IMR-90 (cell line): ENCODE results near the gene ABTB2. TPM values are rescaled to one million over a fixed set of nuclear protein-coding genes. Genes with fewer than 3 reads are reported as not detected.

Source experiments
- ATAC-seq: fragments of 200-7000 bp; cut with Tn5 transposase; 2 replicates; pipeline ENCODE4 v1.9.1; 2020; ENCODE audit warnings: low read depth, mild to moderate bottlenecking, moderate library complexity
- BruUV-seq: library from RNA; stranded (reverse); fragments of 400-500 nt; replicated peaks from 2 replicates; lab custom pipeline; 2021; lab: Mats Ljungman, UMichigan
- CTCF ChIA-PET: fragments of 300-600 bp; formaldehyde crosslinking; extraction: SDS; loops from one replicate; lab custom pipeline; 2021; ENCODE audit warnings: antibody characterized with exemption; lab: Yijun Ruan, JAX
- POLR2A ChIA-PET: fragments of 300-600 bp; sonication (Branson Sonifier 250); formaldehyde crosslinking; loops from one replicate; lab custom pipeline; 2022; ENCODE audit warnings: antibody characterized with exemption; ENCODE audit not compliant: unreplicated experiment; lab: Charles Lee
- DNase-seq: peaks from one replicate; pipeline ENCODE4 v3.0.0; 2013
- H2AFZ ChIP-seq: replicated peaks from 2 replicates; pipeline ENCODE3; 2013; ENCODE audit warnings: low read length, mild to moderate bottlenecking; ENCODE audit not compliant: poor library complexity
- H2AK5ac ChIP-seq: 2 replicates; pipeline ENCODE4 v1.6.1; 2013; ENCODE audit warnings: low read depth, low read length, inconsistent platforms
- H2AK9ac ChIP-seq: replicated peaks from 2 replicates; pipeline ENCODE3; 2013; ENCODE audit warnings: mild to moderate bottlenecking, low read depth, low read length, moderate library complexity; ENCODE audit not compliant: poor library complexity
- H2BK120ac ChIP-seq: 2 replicates; pipeline ENCODE4 v1.6.1; 2013; ENCODE audit warnings: low read depth, low read length, inconsistent platforms
- H2BK15ac ChIP-seq: 3 replicates; pipeline ENCODE4 v1.6.1; 2013; ENCODE audit warnings: low read depth, low read length, inconsistent platforms
- H2BK20ac ChIP-seq: 2 replicates; pipeline ENCODE4 v1.6.1; 2013; ENCODE audit warnings: low read depth, mild to moderate bottlenecking, inconsistent platforms, low read length, moderate library complexity
- H2BK5ac ChIP-seq: 2 replicates; pipeline ENCODE4 v1.6.1; 2013; ENCODE audit warnings: mild to moderate bottlenecking, low read depth, low read length, inconsistent platforms; ENCODE audit not compliant: poor library complexity, severe bottlenecking
- H3K14ac ChIP-seq: replicated peaks from 2 replicates; pipeline ENCODE4 v1.6.1; 2013; ENCODE audit warnings: low read depth, low read length, inconsistent platforms
- H3K18ac ChIP-seq: 2 replicates; pipeline ENCODE4 v1.6.1; 2013; ENCODE audit warnings: low read depth, low read length, control low read depth
- H3K23ac ChIP-seq: 2 replicates; pipeline ENCODE4 v1.6.1; 2013; ENCODE audit warnings: low read depth, low read length, inconsistent platforms
- H3K27ac ChIP-seq: 2 replicates; pipeline ENCODE4 v1.5.1; 2013; ENCODE audit warnings: mild to moderate bottlenecking, control low read depth, low read length; ENCODE audit not compliant: insufficient read depth
- H3K27me3 ChIP-seq: 2 replicates; pipeline ENCODE4 v1.6.1; 2013; ENCODE audit warnings: low read length; ENCODE audit not compliant: control insufficient read depth, insufficient read depth
- H3K36me3 ChIP-seq: 2 replicates; pipeline ENCODE4 v1.6.1; 2013; ENCODE audit warnings: low read length, mixed read lengths; ENCODE audit not compliant: control insufficient read depth, insufficient read depth
- H3K4ac ChIP-seq: 2 replicates; pipeline ENCODE4 v1.6.1; 2013; ENCODE audit warnings: low read depth, low read length, inconsistent platforms
- H3K4me1 ChIP-seq: 2 replicates; pipeline ENCODE4 v1.6.1; 2013; ENCODE audit warnings: low read length, mixed read lengths; ENCODE audit not compliant: control insufficient read depth, insufficient read depth
- H3K4me2 ChIP-seq: 2 replicates; pipeline ENCODE4 v1.6.1; 2013; ENCODE audit warnings: low read depth, mild to moderate bottlenecking, control low read depth, low read length, moderate library complexity
- H3K4me3 ChIP-seq: 2 replicates; pipeline ENCODE4 v1.5.1; 2013; ENCODE audit warnings: low read depth, mild to moderate bottlenecking, control low read depth, low read length, moderate library complexity; ENCODE audit not compliant: insufficient read depth
- H3K56ac ChIP-seq: 2 replicates; pipeline ENCODE4 v1.6.1; 2013; ENCODE audit warnings: low read length, inconsistent platforms; ENCODE audit not compliant: insufficient read depth; ENCODE audit errors: extremely low read depth
- H3K79me1 ChIP-seq, 2 experiments: 2 replicates each; pipeline ENCODE4 v1.6.1; 2013; ENCODE audit warnings: low read length in 2 of 2, inconsistent platforms in 1 of 2, low read depth in 1 of 2
- H3K9ac ChIP-seq: 2 replicates; pipeline ENCODE4 v1.6.1; 2013; ENCODE audit warnings: low read depth, low read length, control low read depth
- H3K9me1 ChIP-seq: 2 replicates; pipeline ENCODE4 v1.6.1; 2013; ENCODE audit warnings: low read length, inconsistent platforms; ENCODE audit not compliant: insufficient read depth
- H3K9me3 ChIP-seq: 2 replicates; pipeline ENCODE4 v1.6.1; 2013; ENCODE audit warnings: low read length; ENCODE audit not compliant: control insufficient read depth, insufficient read depth
- H4K20me1 ChIP-seq: 2 replicates; pipeline ENCODE4 v1.6.1; 2013; ENCODE audit warnings: low read length, inconsistent platforms; ENCODE audit not compliant: insufficient read depth
- H4K5ac ChIP-seq: 2 replicates; pipeline ENCODE4 v1.6.1; 2013; ENCODE audit warnings: mild to moderate bottlenecking, low read depth, low read length, control low read depth
- H4K8ac ChIP-seq, 2 experiments: 2 replicates each; pipeline ENCODE4 v1.6.1; 2013; ENCODE audit warnings: low read depth in 2 of 2, low read length in 2 of 2, control low read depth in 1 of 2, inconsistent platforms in 1 of 2
- H4K91ac ChIP-seq: 2 replicates; pipeline ENCODE4 v1.6.1; 2013; ENCODE audit warnings: low read depth, low read length, inconsistent platforms; ENCODE audit not compliant: insufficient read depth
- BHLHE40 ChIP-seq: fragments of 150-350 bp; IDR thresholded peaks from 2 replicates; pipeline ENCODE4 v1.6.1; 2016; ENCODE audit warnings: mild to moderate bottlenecking, low read depth, low read length
- CEBPB ChIP-seq: IDR thresholded peaks from 2 replicates; pipeline ENCODE4 v1.6.1; 2012; ENCODE audit warnings: low read depth, low read length, improper control_type of control experiment
- CHD1 ChIP-seq: IDR thresholded peaks from 2 replicates; pipeline ENCODE4 v1.6.1; 2012; ENCODE audit warnings: low read depth, low read length, improper control_type of control experiment
- CTCF ChIP-seq: conservative IDR thresholded peaks from 2 replicates; pipeline ENCODE4 v1.5.1; 2012; ENCODE audit warnings: mild to moderate bottlenecking, low read depth, low read length, improper control_type of control experiment
- ELK1 ChIP-seq: fragments of 150-350 bp; IDR thresholded peaks from 2 replicates; pipeline ENCODE4 v1.6.1; 2016; ENCODE audit warnings: low read depth, mild to moderate bottlenecking, low read length, moderate library complexity, borderline replicate concordance
- FOS ChIP-seq: fragments of 150-350 bp; IDR thresholded peaks from 2 replicates; pipeline ENCODE4 v1.6.1; 2016; ENCODE audit warnings: low read depth, low read length
- MAFK ChIP-seq: IDR thresholded peaks from 2 replicates; pipeline ENCODE4 v1.6.1; 2012; ENCODE audit warnings: low read depth, low read length, improper control_type of control experiment
- MAZ ChIP-seq: IDR thresholded peaks from 2 replicates; pipeline ENCODE4 v1.6.1; 2012; ENCODE audit warnings: low read depth, mild to moderate bottlenecking, low read length, improper control_type of control experiment, moderate library complexity, borderline replicate concordance
- MXI1 ChIP-seq: IDR thresholded peaks from 2 replicates; pipeline ENCODE4 v1.6.1; 2012; ENCODE audit warnings: low read depth, mild to moderate bottlenecking, low read length, moderate library complexity, borderline replicate concordance
- NFE2L2 ChIP-seq: fragments of 150-350 bp; IDR thresholded peaks from 2 replicates; pipeline ENCODE4 v1.6.1; 2016; ENCODE audit warnings: low read depth, mild to moderate bottlenecking, low read length
- POLR2A ChIP-seq: IDR thresholded peaks from 2 replicates; pipeline ENCODE4 v1.6.1; 2012; ENCODE audit warnings: mild to moderate bottlenecking, low read depth, low read length
- RAD21 ChIP-seq: IDR thresholded peaks from 2 replicates; pipeline ENCODE4 v1.6.1; 2012; ENCODE audit warnings: low read length, improper control_type of control experiment
- RCOR1 ChIP-seq: IDR thresholded peaks from 2 replicates; pipeline ENCODE4 v1.6.1; 2012; ENCODE audit warnings: mild to moderate bottlenecking, low read length, improper control_type of control experiment; ENCODE audit not compliant: insufficient replicate concordance
- SMC3 ChIP-seq: fragments of 150-350 bp; IDR thresholded peaks from 2 replicates; pipeline ENCODE4 v1.6.1; 2016; ENCODE audit warnings: low read depth, mild to moderate bottlenecking, antibody characterized with exemption, low read length, moderate library complexity
- USF2 ChIP-seq: fragments of 150-350 bp; IDR thresholded peaks from 2 replicates; pipeline ENCODE4 v1.6.1; 2017; ENCODE audit warnings: mild to moderate bottlenecking, antibody characterized with exemption, low read length, low read depth
- WGBS, 2 experiments: methylation state at CpG; one replicate each; pipeline versions ENCODE4 v1.1.5 to v1.1.7; 2013; ENCODE audit warnings: missing lambda C conversion rate in 2 of 2; ENCODE audit not compliant: insufficient read length in 1 of 2; ENCODE audit errors: extremely low coverage in 2 of 2; 5-methylcytosine and 5-hydroxymethylcytosine counted together
- dilution Hi-C: fragments of 300-500 bp; cut with HindIII; formaldehyde crosslinking; loops from one replicate; pipeline ENCODE4 v1.14.3; 2018; ENCODE audit warnings: low sequenced_read_pairs; ENCODE audit not compliant: unreplicated experiment
- in situ Hi-C: fragments of 300-500 bp; cut with MboI; formaldehyde crosslinking; loops from 3 replicates; pipeline ENCODE4 v1.14.3; 2019; ENCODE audit warnings: low sequenced_read_pairs, inconsistent platforms, mixed read lengths
- intact Hi-C: fragments of 100-400 bp; cut with micrococcal nuclease; formaldehyde crosslinking; loops from 2 replicates; pipeline ENCODE4 v1.10.0; 2022
- polyA plus RNA-seq, 3 experiments: library from polyadenylated mRNA; depleted of rRNA; stranded (reverse); fragments of >200 nt; gene quantifications; 2 replicates each; pipeline ENCODE4 v1.2.3, GENCODE V29; 2012; ENCODE audit warnings: low replicate concordance in 1 of 3
- total RNA-seq: library from RNA; depleted of rRNA; stranded (reverse); fragments of >200 nt; gene quantifications from 2 replicates; pipeline ENCODE4 v1.2.3, GENCODE V29; 2012

ABTB2 gene
- total and polyA plus RNA-seq, 2 of the 4 experiments (the other 2 are of a cell fraction): 0.18 to 2.0 TPM

- Histone ChIP-seq H3K4me2 (peak overlapping the region; percentile 79), H2BK5ac (peak overlapping the region; percentile 14), H4K91ac (peak overlapping the region; percentile 13; the same call in 1 of the 2 replicates), H2AK5ac (peak overlapping the region; percentile 83), H3K9me1 (no peaks in the 10 kb centered on the region), H3K4me3 (peak overlapping the region; percentile 62), H3K36me3 (peaks cover 9% of the 10 kb centered on the region), H3K18ac (no peak overlapping the region), H4K20me1 (no peaks in the 10 kb centered on the region; the same call in 1 of the 2 replicates), H3K23ac (peak overlapping the region; percentile 25), H3K79me1 (peaks cover 8 to 38% of the 10 kb centered on the region in 2 experiments), H2AFZ (peak overlapping the region; percentile 96), H3K4me1 (peaks cover 2% of the 10 kb centered on the region; the same call in 1 of the 2 replicates), H2AK9ac (peak overlapping the region; percentile 97), H3K27ac (peak overlapping the region; percentile 62), H3K56ac (peak overlapping the region; percentile 45), H3K14ac (peak overlapping the region; percentile 37), H2BK15ac (no peak overlapping the region), H2BK120ac (no peak overlapping the region), H2BK20ac (no peak overlapping the region), H3K9ac (peak overlapping the region; percentile 72), H3K4ac (peak overlapping the region; percentile 65), H4K8ac (peak overlapping the region; percentile 6 to 90), H3K27me3 (no peaks in the 10 kb centered on the region), H4K5ac (peak overlapping the region; percentile 18; the same call in 1 of the 2 replicates), H3K9me3 (no peaks in the 10 kb centered on the region)
- CTCF ChIA-PET: interaction anchor here (0.7 kb wide), 1 partner anchor 8 kb away, joined by 3 read pairs; no protein-coding TSS in a partner anchor
- ATAC-seq: no peak
- WGBS, 2 experiments: 0% methylated on average over 3 of the region's 17 CpGs; no CpG with 5 or more reads in 1 of the 2 experiments
- dilution Hi-C loops: no loop called here
- DNase-seq: peak; percentile 18
- POLR2A ChIA-PET: interaction anchor here (0.9 kb wide), 1 partner anchor 9 kb away, joined by 4 read pairs; no protein-coding TSS in a partner anchor
- in situ Hi-C loops: no loop called here
- BruUV-seq: TSS peak; percentile 19
- intact Hi-C loops: loop anchor here (1.0 to 2.0 kb wide), 2 partner anchors 55 to 109 kb away; partner anchors contain the start of gene CAPRIN1
- TF ChIP-seq BHLHE40 (no peak), MXI1 (no peak), ELK1 (no peak), CHD1 (no peak), NFE2L2 (no peak), FOS (no peak), CTCF (no peak), POLR2A (no peak; the same call in 1 of the 2 replicates), MAZ (no peak), RAD21 (no peak), MAFK (no peak), SMC3 (no peak), CEBPB (no peak), RCOR1 (no peak), USF2 (no peak)
These were observed 251.8 kb downstream of the ABTB2 start for GRCh38 chr11:34105957-34106504.
